ENCODE data around the gene ST3GAL6.

- no peak for TF ChIP-seq CTCF (IDR thresholded peaks at IDR 0.05)
- no peak for TF ChIP-seq POLR2A (IDR thresholded peaks at IDR 0.05)
Measured at GRCh38 chr3:98775459-98776139, 12.5 kb downstream of the ST3GAL6 start.

Measured in Peyer's patch (tissue), 4 donors.